Stomach (tissue), 9 donors: ENCODE measurements around the gene SRMS. TPM values are rescaled to one million over a fixed set of nuclear protein-coding genes. Genes with fewer than 3 reads are reported as not detected.
"Not testable (repeated sequence)": the region's sequence is repeated elsewhere in the genome, so short reads cannot be mapped to it uniquely, and the experiment has no call there.

Experiments used
- DNase-seq, 2 donors: peaks; one replicate each; pipeline versions ENCODE4 v3.0.0 to v3.0.0-alpha.2; 2013 to 2019
- H3K27ac ChIP-seq, 5 donors: fragments of 200-600 bp in 4 of 5; sonication (generic) in 4 of 5; one replicate each; pipeline ENCODE4 v1.5.1; 2013 to 2019; ENCODE audit warnings: mild to moderate bottlenecking in 1 of 5, moderate library complexity in 1 of 5
- H3K27me3 ChIP-seq, 3 donors: fragments of 200-600 bp; sonication (generic); one replicate each; pipeline ENCODE4 v1.5.1; 2017 to 2019; ENCODE audit warnings: mixed run types in 1 of 3
- H3K36me3 ChIP-seq, 4 donors: fragments of 200-600 bp; sonication (generic); 1 replicate in 3 of 4; 2 replicates in 1 of 4; pipeline ENCODE4 v1.5.1; 2016 to 2019
- H3K4me1 ChIP-seq, 4 donors: fragments of 200-600 bp; sonication (generic); one replicate each; pipeline ENCODE4 v1.5.1; 2016 to 2019
- H3K4me3 ChIP-seq, 4 donors: fragments of 200-600 bp; sonication (generic) in 3 of 4; one replicate each; pipeline ENCODE4 v1.5.1; 2016 to 2019; ENCODE audit warnings: mild to moderate bottlenecking in 1 of 4
- H3K9me3 ChIP-seq, 4 donors: fragments of 200-600 bp; sonication (generic); one replicate each; pipeline ENCODE4 v1.5.1; 2016 to 2019
- CTCF ChIP-seq, 7 experiments: fragments of 450-650 bp in 4 of 7; fragments of 200-600 bp in 3 of 7; sonication (generic) in 3 of 7; IDR thresholded peaks; one replicate each; pipeline ENCODE4 v1.5.1; 2016 to 2019; ENCODE audit warnings: antibody characterized with exemption in 7 of 7, control low read depth in 2 of 7, mild to moderate bottlenecking in 1 of 7
- EP300 ChIP-seq: sonication (generic); formaldehyde crosslinking; IDR thresholded peaks from one replicate; pipeline ENCODE4 v1.6.1; 2017; ENCODE audit warnings: antibody characterized with exemption
- POLR2A ChIP-seq, 4 donors: fragments of 450-650 bp; IDR thresholded peaks; one replicate each; pipeline ENCODE4 v1.6.1; 2016; ENCODE audit warnings: antibody characterized with exemption in 4 of 4, control low read depth in 2 of 4, mild to moderate bottlenecking in 1 of 4, moderate library complexity in 1 of 4
- POLR2AphosphoS5 ChIP-seq, 3 donors: sonication (generic); formaldehyde crosslinking; IDR thresholded peaks; one replicate each; pipeline ENCODE4 v1.6.1; 2016; ENCODE audit warnings: antibody characterized with exemption in 3 of 3
- WGBS, 5 donors: extraction: QIAGEN DNeasy Blood & Tissue Kit in 3 of 5; methylation state at CpG; one replicate each; pipeline versions ENCODE4 v1.1.5 to v1.1.7; 2013 to 2018; 5-methylcytosine and 5-hydroxymethylcytosine counted together
- intact Hi-C: fragments of 100-400 bp; cut with DNase I; formaldehyde crosslinking; loops from one replicate; pipeline ENCODE4 v1.15.1; 2023; ENCODE audit warnings: low total_unique reads
- polyA plus RNA-seq, 3 donors: library from polyadenylated mRNA; stranded (reverse); fragments of 200-250 nt; gene quantifications; one replicate each; pipeline ENCODE4 v1.2.3, GENCODE V29; 2013
- total RNA-seq, 5 donors: library from RNA; depleted of rRNA; stranded (reverse); fragments of >200 nt; gene quantifications; one replicate each; pipeline versions ENCODE4 v1.1.0 to v1.2.3, GENCODE V29; 2014 to 2016
- donor health status: healthy with polysubstance abuse.
- donor health status: Bipolar disorder and iron deficiency.
- donor health status: healthy.

SRMS gene
- total and polyA plus RNA-seq, 8 donors = 0.87 to 3.5 (median 2.1) TPM; not detected in 5

GRCh38 chr20:63561624-63562396 lies 14.3 kb upstream of the SRMS start:
- TF ChIP-seq EP300 = no peak
- no peak for TF ChIP-seq CTCF (IDR thresholded peaks at IDR 0.05)
- no peak for TF ChIP-seq POLR2AphosphoS5 (IDR thresholded peaks at IDR 0.05)
- no peak for TF ChIP-seq POLR2A (IDR thresholded peaks at IDR 0.05)
- Histone ChIP-seq H3K27me3 (no peaks in the 10 kb centered on the region), H3K4me3 (no peak overlapping the region), H3K36me3 (peaks cover 66 to 92% (median 87%) of the 10 kb centered on the region in 4 donors), H3K9me3 (no peaks in the 10 kb centered on the region), H3K4me1 (no peaks in the 10 kb centered on the region), H3K27ac (no peak overlapping the region)
- intact Hi-C loops = no loop called here
- WGBS, 5 donors = 88 to 93% (median 92%) methylated on average over 24 to 36 of the region's 36 CpGs
- DNase-seq = no peak

- Histone ChIP-seq H3K9me3 (no peaks in the 10 kb centered on the region), H3K4me3 (no peak overlapping the region), H3K36me3 (peaks cover 66 to 84% (median 79%) of the 10 kb centered on the region in 4 donors), H3K27me3 (no peaks in the 10 kb centered on the region), H3K4me1 (no peaks in the 10 kb centered on the region), H3K27ac (no peak overlapping the region)
- TF ChIP-seq EP300 (no peak), CTCF (IDR thresholded peaks at IDR 0.05) (no peak), POLR2AphosphoS5 (IDR thresholded peaks at IDR 0.05) (no peak)
- intact Hi-C loops = no loop called here
- 93 to 96% (median 94%) methylated on average over 3 to 26 of the region's 26 CpGs for WGBS, 5 donors
- no peak for DNase-seq
Measured at GRCh38 chr20:63560856-63561609, 13.5 kb upstream of the SRMS start.

GRCh38 chr20:63560333-63560805 lies 12.8 kb upstream of the SRMS start:
- H3K27ac ChIP-seq = no peak overlapping the region
- H3K4me3 ChIP-seq = no peak overlapping the region
- no peak for TF ChIP-seq POLR2A (IDR thresholded peaks at IDR 0.05)
- TF ChIP-seq POLR2AphosphoS5 (IDR thresholded peaks at IDR 0.05) = no peak
- TF ChIP-seq CTCF (IDR thresholded peaks at IDR 0.05) = no peak
- no peak for TF ChIP-seq EP300
- no peaks in the 10 kb centered on the region for H3K27me3 ChIP-seq
- DNase-seq = no peak
- intact Hi-C loops = no loop called here
- no peaks in the 10 kb centered on the region for H3K9me3 ChIP-seq
- 96 to 99% (median 96%) methylated on average over 6 to 16 of the region's 16 CpGs for WGBS, 5 donors
- H3K4me1 ChIP-seq = no peaks in the 10 kb centered on the region
- H3K36me3 ChIP-seq = peaks cover 60 to 78% (median 72%) of the 10 kb centered on the region in 4 donors

GRCh38 chr20:63559485-63560332 lies 12.2 kb upstream of the SRMS start:
- H3K4me3 ChIP-seq, H3K27ac ChIP-seq, intact Hi-C loops, H3K27me3 ChIP-seq, DNase-seq, H3K4me1 ChIP-seq, H3K9me3 ChIP-seq: not testable (repeated sequence)
- peaks cover 54 to 71% (median 66%) of the 10 kb centered on the region in 4 donors for H3K36me3 ChIP-seq
- 90 to 97% (median 95%) methylated on average over 3 to 30 of the region's 31 CpGs for WGBS, 5 donors
